ENCODE results near the gene TMOD1. TPM values are rescaled to one million over a fixed set of nuclear protein-coding genes. Genes with fewer than 3 reads are reported as not detected.

The TMOD1 gene
- total RNA-seq, 1 experiment from 2014 or later: not detected

- TF ChIP-seq EZH2 (IDR thresholded peaks at IDR 0.05; ENCODE audit: low read length, unreplicated experiment) (no peak), EZH2phosphoT487 (IDR thresholded peaks at IDR 0.05; ENCODE audit: borderline replicate concordance, low read length) (no peak)
- TF ChIP-seq, protein P1, sequence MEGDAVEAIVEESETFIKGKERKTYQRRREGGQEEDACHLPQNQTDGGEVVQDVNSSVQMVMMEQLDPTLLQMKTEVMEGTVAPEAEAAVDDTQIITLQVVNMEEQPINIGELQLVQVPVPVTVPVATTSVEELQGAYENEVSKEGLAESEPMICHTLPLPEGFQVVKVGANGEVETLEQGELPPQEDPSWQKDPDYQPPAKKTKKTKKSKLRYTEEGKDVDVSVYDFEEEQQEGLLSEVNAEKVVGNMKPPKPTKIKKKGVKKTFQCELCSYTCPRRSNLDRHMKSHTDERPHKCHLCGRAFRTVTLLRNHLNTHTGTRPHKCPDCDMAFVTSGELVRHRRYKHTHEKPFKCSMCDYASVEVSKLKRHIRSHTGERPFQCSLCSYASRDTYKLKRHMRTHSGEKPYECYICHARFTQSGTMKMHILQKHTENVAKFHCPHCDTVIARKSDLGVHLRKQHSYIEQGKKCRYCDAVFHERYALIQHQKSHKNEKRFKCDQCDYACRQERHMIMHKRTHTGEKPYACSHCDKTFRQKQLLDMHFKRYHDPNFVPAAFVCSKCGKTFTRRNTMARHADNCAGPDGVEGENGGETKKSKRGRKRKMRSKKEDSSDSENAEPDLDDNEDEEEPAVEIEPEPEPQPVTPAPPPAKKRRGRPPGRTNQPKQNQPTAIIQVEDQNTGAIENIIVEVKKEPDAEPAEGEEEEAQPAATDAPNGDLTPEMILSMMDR (conservative IDR thresholded peaks at IDR 0.05; ENCODE audit: low read depth, low read length): no peak
- Histone ChIP-seq H3K27ac (ENCODE audit: low read length) (no peak overlapping the region), H2AFZ (ENCODE audit: low read length) (no peak overlapping the region), H3K79me2 (ENCODE audit: low read length) (no peaks in the 10 kb centered on the region), H4K20me1 (ENCODE audit: low read length) (no peaks in the 10 kb centered on the region), H3K4me1 (ENCODE audit: insufficient read depth, low read length) (no peaks in the 10 kb centered on the region), H3K9me3 (ENCODE audit: low read length) (no peaks in the 10 kb centered on the region), H3F3A (ENCODE audit: low read length, unreplicated experiment) (no peaks in the 10 kb centered on the region), H3K27me3 (ENCODE audit: low read length) (no peaks in the 10 kb centered on the region), H3K36me3 (ENCODE audit: low read depth, low read length) (no peaks in the 10 kb centered on the region), H3K4me2 (ENCODE audit: low read length) (no peak overlapping the region), H3K4me3 (ENCODE audit: low read length) (no peak overlapping the region), H3K9ac (ENCODE audit: low read length) (no peak overlapping the region), H3K9me2 (replicated peaks; ENCODE audit: low read length) (no peaks in the 10 kb centered on the region)
- intact Hi-C loops (cut with micrococcal nuclease): no loop called here
- BruUV-seq (replicated peaks): no TSS peak
- ChIA-PET POLR2A (ENCODE audit: unreplicated experiment) (interaction anchor here (0.7 kb wide), 1 partner anchor 946 kb away, joined by 8 read pairs; no protein-coding TSS in a partner anchor), CTCF (no interaction called here)
- no peak for DNase-seq
- no peak for ATAC-seq
Measured at GRCh38 chr9:97557606-97558095, 56.2 kb downstream of the TMOD1 start.

- ChIA-PET CTCF (no interaction called here), POLR2A (ENCODE audit: unreplicated experiment) (no interaction called here)
- no peaks in the 10 kb centered on the region for H3K79me2 ChIP-seq (ENCODE audit: low read length)
- TF ChIP-seq EZH2 (IDR thresholded peaks at IDR 0.05; ENCODE audit: low read length, unreplicated experiment) (no peak), EZH2phosphoT487 (IDR thresholded peaks at IDR 0.05; ENCODE audit: borderline replicate concordance, low read length) (no peak)
- TF ChIP-seq, protein P1 (conservative IDR thresholded peaks at IDR 0.05; ENCODE audit: low read depth, low read length): no peak
- no peaks in the 10 kb centered on the region for H3K27me3 ChIP-seq (ENCODE audit: low read length)
- H3K9ac ChIP-seq (ENCODE audit: low read length): no peak overlapping the region
- ATAC-seq (no peak), DNase-seq (no peak)
- no TSS peak for BruUV-seq (replicated peaks)
- no peak overlapping the region for H3K4me3 ChIP-seq (ENCODE audit: low read length)
- no peak overlapping the region for H3K4me2 ChIP-seq (ENCODE audit: low read length)
- no peak overlapping the region for H3K27ac ChIP-seq (ENCODE audit: low read length)
- no peaks in the 10 kb centered on the region for H3K36me3 ChIP-seq (ENCODE audit: low read depth, low read length)
- H2AFZ ChIP-seq (ENCODE audit: low read length): no peak overlapping the region
- no peaks in the 10 kb centered on the region for H3K9me2 ChIP-seq (replicated peaks; ENCODE audit: low read length)
- H3K9me3 ChIP-seq (ENCODE audit: low read length): no peaks in the 10 kb centered on the region
- no peaks in the 10 kb centered on the region for H4K20me1 ChIP-seq (ENCODE audit: low read length)
- H3F3A ChIP-seq (ENCODE audit: low read length, unreplicated experiment): no peaks in the 10 kb centered on the region
- intact Hi-C loops (cut with micrococcal nuclease): no loop called here
- H3K4me1 ChIP-seq (ENCODE audit: insufficient read depth, low read length): no peaks in the 10 kb centered on the region
Measured at GRCh38 chr9:97558701-97559101, 57.2 kb downstream of the TMOD1 start.

DNA sequence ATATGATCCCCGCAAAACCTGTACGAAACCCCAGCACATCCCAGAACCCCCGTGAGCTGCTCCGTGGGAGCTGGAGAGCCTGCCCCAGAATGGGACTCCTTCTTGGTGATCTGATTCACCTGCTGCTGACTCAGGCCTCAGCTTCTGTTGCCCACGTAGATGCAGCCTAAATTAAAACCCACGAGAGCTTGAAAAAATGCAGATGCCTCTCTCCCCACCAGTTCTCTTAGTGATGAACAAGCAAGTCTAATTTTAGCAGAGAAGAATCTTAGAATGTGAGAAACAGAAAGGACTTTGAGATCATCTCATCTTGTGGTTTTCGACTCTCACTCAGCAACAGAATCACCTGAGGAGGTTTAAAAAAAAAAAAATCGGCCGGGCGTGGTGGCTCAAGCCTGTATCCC is 57.6 kb downstream of the TMOD1 start:
- H3K27ac ChIP-seq (ENCODE audit: low read length): no peak overlapping the region
- intact Hi-C loops (cut with micrococcal nuclease): no loop called here
- CTCF ChIA-PET: no interaction called here

More for the DNA sequence above, 57.6 kb downstream of the TMOD1 start:
- Histone ChIP-seq H3K4me3 (ENCODE audit: low read length) (no peak overlapping the region), H3K9ac (ENCODE audit: low read length) (no peak overlapping the region), H3K27me3 (ENCODE audit: low read length) (no peaks in the 10 kb centered on the region), H2AFZ (ENCODE audit: low read length) (no peak overlapping the region), H4K20me1 (ENCODE audit: low read length) (no peaks in the 10 kb centered on the region), H3K4me1 (ENCODE audit: insufficient read depth, low read length) (peaks cover 4% of the 10 kb centered on the region; the same call in 1 of the 2 replicates), H3F3A (ENCODE audit: low read length, unreplicated experiment) (no peaks in the 10 kb centered on the region), H3K4me2 (ENCODE audit: low read length) (no peak overlapping the region), H3K79me2 (ENCODE audit: low read length) (no peaks in the 10 kb centered on the region), H3K36me3 (ENCODE audit: low read depth, low read length) (no peaks in the 10 kb centered on the region), H3K9me2 (replicated peaks; ENCODE audit: low read length) (no peaks in the 10 kb centered on the region), H3K9me3 (ENCODE audit: low read length) (no peaks in the 10 kb centered on the region)
- DNase-seq (no peak), ATAC-seq (no peak)
- BruUV-seq (replicated peaks): no TSS peak
- TF ChIP-seq EZH2 (IDR thresholded peaks at IDR 0.05; ENCODE audit: low read length, unreplicated experiment) (no peak), EZH2phosphoT487 (IDR thresholded peaks at IDR 0.05; ENCODE audit: borderline replicate concordance, low read length) (no peak)
- TF ChIP-seq, protein P1 (conservative IDR thresholded peaks at IDR 0.05; ENCODE audit: low read depth, low read length): no peak
- POLR2A ChIA-PET (ENCODE audit: unreplicated experiment): no interaction called here
